Bladder microvascular endothelial cell (primary cell): ENCODE data around the gene OR5A1. TPM values are rescaled to one million over a fixed set of nuclear protein-coding genes. Genes with fewer than 3 reads are reported as not detected.

Source experiments
- total RNA-seq: library from RNA; depleted of rRNA; stranded (reverse); fragments of >200 nt; gene quantifications from 2 replicates; pipeline ENCODE4 v1.2.3, GENCODE V29; 2014

OR5A1 gene
- not detected in 2 replicates for total RNA-seq

GRCh38 chr11:59436169-59436568 lies at the start of gene OR5A1:
Gene OR5A1 (plus strand): TSS chr11:59436469. CDS start chr11:59443169, 6,700 bp downstream.

DNA sequence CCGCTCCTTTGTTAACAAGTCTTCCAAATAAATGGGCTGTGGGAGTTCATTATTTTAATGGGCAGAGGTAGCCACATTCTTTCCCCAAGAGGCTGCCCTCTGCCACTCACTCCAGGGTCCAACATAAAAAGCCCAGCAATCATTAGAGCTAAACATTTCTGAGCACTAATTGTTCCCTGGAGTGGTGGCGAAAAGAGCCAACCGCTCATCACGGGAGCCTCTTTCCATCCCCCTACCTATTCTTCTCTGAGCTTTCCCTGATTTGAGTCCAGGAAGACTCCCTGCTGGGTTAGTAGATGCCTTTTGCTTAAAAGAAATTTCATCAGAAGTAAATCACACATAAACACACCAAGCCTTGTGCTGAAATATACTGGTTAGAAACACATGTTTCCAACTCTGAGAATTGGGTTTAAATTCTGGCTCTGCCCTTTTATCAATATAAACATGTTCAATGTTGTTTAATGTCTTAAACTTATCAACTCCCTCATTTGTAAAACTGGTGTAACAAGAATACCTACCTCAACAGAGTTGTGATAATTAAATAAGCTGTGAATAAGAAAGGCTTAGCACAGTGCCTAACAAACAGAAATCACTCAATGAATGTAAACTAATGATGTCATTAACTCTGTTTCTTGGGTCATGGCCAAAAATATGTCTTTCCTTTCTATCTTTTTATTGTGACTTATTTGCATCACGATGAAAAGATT lies 9.8 kb upstream of the OR5A1 start, which contains the start of gene OR5A2:
Gene OR5A2, minus strand, starts transcription at position 53 of the 707 bp plus-strand sequence. CDS start 3,460 bp downstream, outside the sequence.

GRCh38 chr11:59456661-59457060 lies 20.4 kb downstream of the OR5A1 start, which contains the start of gene OR4D6:
Gene OR4D6 (plus strand): TSS chr11:59456961. CDS start chr11:59456961, 0 bp downstream.

DNA sequence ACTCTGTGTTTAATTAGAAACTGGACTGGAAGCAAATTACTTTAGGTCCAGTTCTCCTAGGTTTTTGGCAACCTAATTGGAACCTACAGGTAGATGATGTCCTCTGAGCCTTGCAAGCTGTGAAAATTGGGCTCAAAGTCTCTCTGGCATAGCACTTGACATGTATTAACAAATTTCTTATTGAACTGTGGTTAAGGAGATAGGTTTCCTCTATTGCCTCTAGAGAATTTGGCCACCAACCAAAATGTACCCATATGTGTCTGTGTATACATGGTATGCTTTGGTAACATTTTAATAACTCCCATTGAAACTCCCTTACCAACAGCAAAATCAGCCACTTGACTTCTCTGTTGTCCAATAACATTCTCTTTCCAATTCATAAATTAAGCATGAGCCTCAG lies 36.7 kb downstream of the OR5A1 start, which contains the start of gene OR4D10:
Gene OR4D10, plus strand, starts transcription at position 301 of the 400 bp plus-strand sequence. CDS start 4,115 bp downstream, outside the sequence.

Other genes starting within 250 kb of the OR5A1 start
- gene MPEG1, start 223.5 kb upstream of the OR5A1 start, total RNA-seq: 0.06 TPM in 1 of 2 replicates, not detected in the other
- under 0.01 TPM in 1 of 2 replicates, not detected in the other for gene OR5AN1, start 77.6 kb upstream of the OR5A1 start, total RNA-seq
- under 0.01 TPM in 1 of 2 replicates, not detected in the other for gene OR5A2, start 10.1 kb upstream of the OR5A1 start, total RNA-seq
- gene OR4D6, start 20.5 kb downstream of the OR5A1 start, total RNA-seq: not detected in 2 replicates
- not detected in 2 replicates for gene OR4D10, start 36.8 kb downstream of the OR5A1 start, total RNA-seq
- gene OR4D11, start 67.1 kb downstream of the OR5A1 start, total RNA-seq: not detected in 2 replicates
- gene OR4D9, start 75.1 kb downstream of the OR5A1 start, total RNA-seq: not detected in 2 replicates
- 23.5 and 75.8 TPM in 2 replicates for gene OSBP, start 179.3 kb downstream of the OR5A1 start, total RNA-seq
- gene PATL1, start 232.6 kb downstream of the OR5A1 start, total RNA-seq: 4.0 and 15.9 TPM in 2 replicates